Epithelial cell of esophagus (primary cell): Measurements from ENCODE around the gene GLDC.

Source experiments
- DNase-seq: peaks from one replicate; pipeline ENCODE4 v3.0.0; 2010; ENCODE audit warnings: low read depth
- H3K4me3 ChIP-seq: 2 replicates; pipeline ENCODE4 v1.5.1; 2011; ENCODE audit warnings: mild to moderate bottlenecking, low read length, control low read depth
- CTCF ChIP-seq: IDR thresholded peaks from 2 replicates; pipeline ENCODE4 v1.5.1; 2011; ENCODE audit warnings: low read depth, mild to moderate bottlenecking, low read length, control low read depth, inconsistent platforms; ENCODE audit not compliant: insufficient read depth; ENCODE audit errors: missing control alignments

The GLDC gene

DNA sequence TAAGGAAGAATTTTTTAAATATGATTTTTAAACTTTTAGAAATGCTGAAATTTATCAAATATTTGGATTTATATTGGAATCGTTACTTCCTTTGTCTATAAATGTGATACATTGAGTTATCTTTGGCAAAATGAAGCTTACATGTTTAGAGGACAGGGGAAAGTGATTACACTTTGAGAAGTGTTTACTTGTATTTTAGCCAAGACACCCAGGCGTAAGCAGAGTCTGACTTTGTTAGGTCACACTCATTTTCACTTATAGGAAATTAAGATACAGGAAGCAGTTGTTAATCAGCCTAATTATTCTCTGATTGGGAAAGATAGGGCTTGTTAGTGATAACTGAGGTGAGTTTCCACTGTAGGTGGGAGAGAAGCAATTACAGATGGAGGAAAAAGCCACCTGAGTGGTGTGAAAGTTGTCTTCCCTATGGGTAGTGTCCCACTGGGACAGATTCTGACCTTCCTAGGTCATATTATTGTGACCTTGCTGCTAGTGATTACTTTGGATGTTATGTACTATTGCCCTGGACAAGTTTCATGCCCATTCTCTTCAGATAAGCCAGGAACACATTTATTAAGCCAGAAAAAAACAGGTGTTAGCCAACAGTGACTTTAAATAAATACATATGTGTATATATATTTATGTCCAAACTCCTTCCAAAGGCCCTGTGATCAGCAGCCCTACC lies 143.9 kb downstream of the GLDC start:
- no peak for DNase-seq
- no peak for TF ChIP-seq CTCF

DNA sequence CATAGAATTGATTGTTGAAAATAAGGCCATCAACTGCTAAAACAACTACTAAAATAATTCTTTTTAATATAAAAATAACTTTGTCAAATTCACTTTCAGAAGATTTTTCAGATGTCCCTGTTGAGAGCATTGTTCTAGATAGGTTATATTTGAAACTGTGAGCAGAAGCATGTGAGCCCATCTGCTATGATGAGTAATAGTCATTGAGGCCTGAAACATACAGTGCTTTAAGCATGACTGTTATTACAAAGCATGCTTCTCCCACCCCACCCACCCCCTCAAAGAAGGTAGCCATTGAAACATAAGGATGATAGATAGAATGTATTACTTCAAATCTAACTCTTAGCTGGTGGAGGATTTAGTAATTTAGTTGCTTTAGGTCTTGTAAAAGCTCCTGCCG lies 146.5 kb downstream of the GLDC start:
- peak; percentile 67 for DNase-seq
- no peak overlapping the region for H3K4me3 ChIP-seq
- no peak for TF ChIP-seq CTCF

More for the DNA sequence above, 143.9 kb downstream of the GLDC start:
- H3K4me3 ChIP-seq = no peak overlapping the region

GRCh38 chr9:6495466-6495865 lies 150.1 kb downstream of the GLDC start:
- peak; percentile 36 for DNase-seq
- no peak overlapping the region for H3K4me3 ChIP-seq

DNA sequence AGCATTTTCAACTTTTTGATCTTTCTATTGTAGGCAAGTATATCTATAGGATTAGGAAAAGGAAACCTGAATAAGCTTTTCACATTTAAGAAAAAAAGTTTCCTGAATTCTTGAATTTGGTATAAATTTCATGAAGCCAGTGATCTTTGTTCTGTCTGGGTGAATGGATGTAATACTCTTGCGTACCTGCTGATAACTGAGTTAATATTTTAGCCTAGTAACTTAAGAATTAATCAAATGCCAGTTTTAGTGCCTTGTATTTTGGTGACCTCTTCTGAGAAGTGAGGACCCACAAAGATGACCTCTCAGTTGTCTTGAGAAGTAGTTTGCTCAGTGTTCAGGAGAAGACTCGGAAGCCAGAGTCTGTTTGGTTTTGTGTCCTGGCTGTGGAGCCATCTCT lies 154.7 kb downstream of the GLDC start:
- DNase-seq = no peak
- H3K4me3 ChIP-seq = no peak overlapping the region

More at GRCh38 chr9:6495466-6495865, 150.1 kb downstream of the GLDC start:
- peak; percentile 29 for TF ChIP-seq CTCF

GRCh38 chr9:6489099-6489498 lies 156.4 kb downstream of the GLDC start:
- H3K4me3 ChIP-seq = no peak overlapping the region
- DNase-seq = no peak
- no peak for TF ChIP-seq CTCF

More for the DNA sequence above, 154.7 kb downstream of the GLDC start:
- TF ChIP-seq CTCF = no peak

- H3K4me3 ChIP-seq = no peak overlapping the region
- no peak for TF ChIP-seq CTCF
- DNase-seq = no peak
Observed at GRCh38 chr9:6488395-6488794, 157.1 kb downstream of the GLDC start.

GRCh38 chr9:6484210-6484609 lies 161.3 kb downstream of the GLDC start:
- no peak for TF ChIP-seq CTCF
- H3K4me3 ChIP-seq = no peak overlapping the region
- DNase-seq = no peak
